ENCODE results near the gene PRKCE. TPM values are rescaled to one million over a fixed set of nuclear protein-coding genes. Genes with fewer than 3 reads are reported as not detected.

PRKCE gene
- total and polyA plus RNA-seq, 4 donors, result 2.5 to 38.6 (median 5.8) TPM

DNA sequence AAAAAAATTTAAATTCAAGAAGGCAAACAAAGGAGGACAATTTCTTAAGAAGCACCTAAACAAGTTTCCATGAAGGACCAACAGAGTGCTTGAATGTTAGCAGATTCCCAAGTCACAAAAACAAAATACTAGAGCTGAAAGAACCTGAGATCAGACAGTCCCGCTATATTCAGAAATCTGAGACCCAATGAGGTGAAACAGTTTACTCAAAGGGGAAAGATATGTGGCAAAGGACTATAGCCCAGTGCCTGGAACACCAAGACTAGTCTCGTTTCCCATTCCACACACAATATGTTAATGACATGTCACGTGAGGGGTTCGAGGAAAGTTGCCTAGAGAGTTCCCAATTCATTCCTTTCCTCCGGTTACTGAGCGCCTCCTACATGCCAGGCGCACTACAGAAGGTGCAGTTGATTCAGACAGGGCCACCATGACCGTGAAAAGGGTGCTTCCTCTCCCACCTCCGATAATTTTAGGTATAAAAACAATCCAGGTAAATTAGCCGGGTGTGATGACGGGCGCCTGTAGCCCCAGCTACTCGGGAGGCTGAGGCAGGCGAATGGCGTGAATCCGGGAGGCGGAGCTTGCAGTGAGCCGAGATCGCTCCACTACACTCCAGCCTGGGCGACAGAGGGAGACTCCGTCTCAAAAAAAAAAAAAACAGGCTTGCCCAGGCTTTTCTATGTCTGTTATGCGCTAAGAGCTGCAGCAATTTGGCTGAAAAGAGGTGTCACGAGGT is 41.0 kb upstream of the PRKCE start:
- peak overlapping the region; percentile 77 to 92 (median 80) for H3K4me3 ChIP-seq (ENCODE audit: low read depth in 1 of 3, low read length in 3 of 3)
- H3K27me3 ChIP-seq (ENCODE audit: control insufficient read depth in 4 of 4, insufficient read depth in 4 of 4, low read length in 3 of 4), result no peaks in the 10 kb centered on the region
- DNase-seq (ENCODE audit: low spot score), result peak; percentile 59
- 1% methylated on average over 23 of the region's 23 CpGs for WGBS
- H3K9ac ChIP-seq (ENCODE audit: low read depth in 1 of 2, low read length in 2 of 2), result peak overlapping the region; percentile 69 to 90
- no peaks in the 10 kb centered on the region for H3K9me3 ChIP-seq (ENCODE audit: control insufficient read depth in 4 of 4, low read length in 3 of 4)
- H3K4me1 ChIP-seq (ENCODE audit: control insufficient read depth in 4 of 4, insufficient read depth in 4 of 4, low read length in 3 of 4), result peaks cover 0 to 12% (median 8%) of the 10 kb centered on the region in 4 donors
- no peaks in the 10 kb centered on the region for H3K36me3 ChIP-seq (ENCODE audit: control insufficient read depth in 4 of 4, insufficient read depth in 3 of 4, low read depth in 1 of 4, low read length in 3 of 4)
- peak; percentile 51 for TF ChIP-seq TAF1 (conservative IDR thresholded peaks at IDR 0.05)
- TF ChIP-seq YY1 (IDR thresholded peaks at IDR 0.05), result peak; percentile 38
- TF ChIP-seq, protein P1, sequence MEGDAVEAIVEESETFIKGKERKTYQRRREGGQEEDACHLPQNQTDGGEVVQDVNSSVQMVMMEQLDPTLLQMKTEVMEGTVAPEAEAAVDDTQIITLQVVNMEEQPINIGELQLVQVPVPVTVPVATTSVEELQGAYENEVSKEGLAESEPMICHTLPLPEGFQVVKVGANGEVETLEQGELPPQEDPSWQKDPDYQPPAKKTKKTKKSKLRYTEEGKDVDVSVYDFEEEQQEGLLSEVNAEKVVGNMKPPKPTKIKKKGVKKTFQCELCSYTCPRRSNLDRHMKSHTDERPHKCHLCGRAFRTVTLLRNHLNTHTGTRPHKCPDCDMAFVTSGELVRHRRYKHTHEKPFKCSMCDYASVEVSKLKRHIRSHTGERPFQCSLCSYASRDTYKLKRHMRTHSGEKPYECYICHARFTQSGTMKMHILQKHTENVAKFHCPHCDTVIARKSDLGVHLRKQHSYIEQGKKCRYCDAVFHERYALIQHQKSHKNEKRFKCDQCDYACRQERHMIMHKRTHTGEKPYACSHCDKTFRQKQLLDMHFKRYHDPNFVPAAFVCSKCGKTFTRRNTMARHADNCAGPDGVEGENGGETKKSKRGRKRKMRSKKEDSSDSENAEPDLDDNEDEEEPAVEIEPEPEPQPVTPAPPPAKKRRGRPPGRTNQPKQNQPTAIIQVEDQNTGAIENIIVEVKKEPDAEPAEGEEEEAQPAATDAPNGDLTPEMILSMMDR (IDR thresholded peaks at IDR 0.05; ENCODE audit: low read depth, low read length, missing input control), result no peak
- peak; percentile 53 to 60 for TF ChIP-seq RAD21 (IDR thresholded peaks at IDR 0.05)
- TF ChIP-seq RXRA (IDR thresholded peaks at IDR 0.05), result peak in 1 of 2 donors; percentile 16
- TF ChIP-seq, protein P2, sequence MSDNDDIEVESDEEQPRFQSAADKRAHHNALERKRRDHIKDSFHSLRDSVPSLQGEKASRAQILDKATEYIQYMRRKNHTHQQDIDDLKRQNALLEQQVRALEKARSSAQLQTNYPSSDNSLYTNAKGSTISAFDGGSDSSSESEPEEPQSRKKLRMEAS (IDR thresholded peaks at IDR 0.05), result peak; percentile 37
- no peak for TF ChIP-seq HNF4A (conservative IDR thresholded peaks at IDR 0.05)
- TF ChIP-seq, protein P3, sequence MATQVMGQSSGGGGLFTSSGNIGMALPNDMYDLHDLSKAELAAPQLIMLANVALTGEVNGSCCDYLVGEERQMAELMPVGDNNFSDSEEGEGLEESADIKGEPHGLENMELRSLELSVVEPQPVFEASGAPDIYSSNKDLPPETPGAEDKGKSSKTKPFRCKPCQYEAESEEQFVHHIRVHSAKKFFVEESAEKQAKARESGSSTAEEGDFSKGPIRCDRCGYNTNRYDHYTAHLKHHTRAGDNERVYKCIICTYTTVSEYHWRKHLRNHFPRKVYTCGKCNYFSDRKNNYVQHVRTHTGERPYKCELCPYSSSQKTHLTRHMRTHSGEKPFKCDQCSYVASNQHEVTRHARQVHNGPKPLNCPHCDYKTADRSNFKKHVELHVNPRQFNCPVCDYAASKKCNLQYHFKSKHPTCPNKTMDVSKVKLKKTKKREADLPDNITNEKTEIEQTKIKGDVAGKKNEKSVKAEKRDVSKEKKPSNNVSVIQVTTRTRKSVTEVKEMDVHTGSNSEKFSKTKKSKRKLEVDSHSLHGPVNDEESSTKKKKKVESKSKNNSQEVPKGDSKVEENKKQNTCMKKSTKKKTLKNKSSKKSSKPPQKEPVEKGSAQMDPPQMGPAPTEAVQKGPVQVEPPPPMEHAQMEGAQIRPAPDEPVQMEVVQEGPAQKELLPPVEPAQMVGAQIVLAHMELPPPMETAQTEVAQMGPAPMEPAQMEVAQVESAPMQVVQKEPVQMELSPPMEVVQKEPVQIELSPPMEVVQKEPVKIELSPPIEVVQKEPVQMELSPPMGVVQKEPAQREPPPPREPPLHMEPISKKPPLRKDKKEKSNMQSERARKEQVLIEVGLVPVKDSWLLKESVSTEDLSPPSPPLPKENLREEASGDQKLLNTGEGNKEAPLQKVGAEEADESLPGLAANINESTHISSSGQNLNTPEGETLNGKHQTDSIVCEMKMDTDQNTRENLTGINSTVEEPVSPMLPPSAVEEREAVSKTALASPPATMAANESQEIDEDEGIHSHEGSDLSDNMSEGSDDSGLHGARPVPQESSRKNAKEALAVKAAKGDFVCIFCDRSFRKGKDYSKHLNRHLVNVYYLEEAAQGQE (IDR thresholded peaks at IDR 0.05), result peak; percentile 35
- H3K27ac ChIP-seq (ENCODE audit: low read depth in 1 of 2, low read length in 2 of 2), result peak overlapping the region; percentile 87 to 96

DNA sequence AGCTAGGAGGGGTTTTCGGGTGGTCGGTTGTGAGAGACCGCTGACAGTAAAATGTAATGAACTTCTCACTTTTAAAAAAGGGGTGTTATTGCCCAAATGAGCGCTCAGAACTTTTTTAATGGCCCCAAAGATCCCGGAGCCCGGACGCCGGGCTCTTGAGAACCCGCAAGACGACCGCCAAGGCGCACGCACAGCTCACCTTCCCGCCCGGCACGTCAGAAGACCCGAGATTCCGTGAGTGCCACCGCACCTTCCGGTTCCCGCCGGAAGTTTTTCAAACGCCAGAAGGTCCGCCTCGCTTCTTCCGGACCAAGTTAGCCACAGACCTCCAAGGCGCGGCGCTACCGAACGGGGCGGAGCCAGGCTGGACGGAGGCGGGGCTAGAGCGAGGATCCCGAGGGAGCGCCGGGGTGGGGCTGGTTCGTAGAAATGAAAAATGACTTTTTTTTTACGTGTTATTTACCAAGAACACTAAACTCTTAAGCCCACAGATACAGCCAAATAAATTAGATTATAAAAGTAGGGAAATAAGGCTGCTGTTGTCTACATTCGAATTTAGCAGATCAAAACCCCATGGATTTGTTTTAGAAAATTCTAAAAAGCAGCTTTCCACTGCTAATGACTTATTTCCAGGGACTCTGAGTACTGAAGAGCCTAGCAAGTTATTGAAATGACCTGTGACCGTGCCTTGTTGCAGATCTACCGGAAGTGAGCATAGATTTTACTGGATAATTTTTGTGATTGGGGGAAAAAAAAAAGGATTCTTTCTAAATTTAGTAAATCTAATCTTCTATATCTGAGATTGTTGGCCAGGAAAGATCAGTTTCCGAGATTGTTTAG is 40.2 kb upstream of the PRKCE start, which contains the start of gene SRBD1:
Gene SRBD1, minus strand, starts transcription at position 248 of the 840 bp plus-strand sequence. CDS start 5,826 bp downstream, outside the sequence.
- H3K9me3 ChIP-seq (ENCODE audit: control insufficient read depth in 4 of 4, low read length in 3 of 4), result no peaks in the 10 kb centered on the region
- H3K36me3 ChIP-seq (ENCODE audit: control insufficient read depth in 4 of 4, insufficient read depth in 3 of 4, low read depth in 1 of 4, low read length in 3 of 4), result no peaks in the 10 kb centered on the region
- H3K27me3 ChIP-seq (ENCODE audit: control insufficient read depth in 4 of 4, insufficient read depth in 4 of 4, low read length in 3 of 4), result no peaks in the 10 kb centered on the region
- peak within 1 kb of the TSS; percentile 69 to 90 for H3K9ac ChIP-seq (ENCODE audit: low read depth in 1 of 2, low read length in 2 of 2)
- peak; percentile 98 for DNase-seq (ENCODE audit: low spot score)
- peak within 1 kb of the TSS; percentile 87 to 96 for H3K27ac ChIP-seq (ENCODE audit: low read depth in 1 of 2, low read length in 2 of 2)
- 3% methylated on average over 44 of the region's 44 CpGs for WGBS
- H3K4me1 ChIP-seq (ENCODE audit: control insufficient read depth in 4 of 4, insufficient read depth in 4 of 4, low read length in 3 of 4), result peaks cover 0 to 12% (median 8%) of the 10 kb centered on the region in 4 donors
- peak within 1 kb of the TSS; percentile 77 to 92 (median 80) for H3K4me3 ChIP-seq (ENCODE audit: low read depth in 1 of 3, low read length in 3 of 3)
- peak; percentile 19 to 48 for TF ChIP-seq RAD21 (IDR thresholded peaks at IDR 0.05)
- no peak for TF ChIP-seq FOXA2 (IDR thresholded peaks at IDR 0.05)
- TF ChIP-seq, protein P2 (IDR thresholded peaks at IDR 0.05), result peak; percentile 70
- TF ChIP-seq HNF4G (IDR thresholded peaks at IDR 0.05), result no peak
- TF ChIP-seq TAF1 (conservative IDR thresholded peaks at IDR 0.05), result no peak
- peak; percentile 5 to 20 for TF ChIP-seq RXRA (IDR thresholded peaks at IDR 0.05)
- TF ChIP-seq, protein P4, sequence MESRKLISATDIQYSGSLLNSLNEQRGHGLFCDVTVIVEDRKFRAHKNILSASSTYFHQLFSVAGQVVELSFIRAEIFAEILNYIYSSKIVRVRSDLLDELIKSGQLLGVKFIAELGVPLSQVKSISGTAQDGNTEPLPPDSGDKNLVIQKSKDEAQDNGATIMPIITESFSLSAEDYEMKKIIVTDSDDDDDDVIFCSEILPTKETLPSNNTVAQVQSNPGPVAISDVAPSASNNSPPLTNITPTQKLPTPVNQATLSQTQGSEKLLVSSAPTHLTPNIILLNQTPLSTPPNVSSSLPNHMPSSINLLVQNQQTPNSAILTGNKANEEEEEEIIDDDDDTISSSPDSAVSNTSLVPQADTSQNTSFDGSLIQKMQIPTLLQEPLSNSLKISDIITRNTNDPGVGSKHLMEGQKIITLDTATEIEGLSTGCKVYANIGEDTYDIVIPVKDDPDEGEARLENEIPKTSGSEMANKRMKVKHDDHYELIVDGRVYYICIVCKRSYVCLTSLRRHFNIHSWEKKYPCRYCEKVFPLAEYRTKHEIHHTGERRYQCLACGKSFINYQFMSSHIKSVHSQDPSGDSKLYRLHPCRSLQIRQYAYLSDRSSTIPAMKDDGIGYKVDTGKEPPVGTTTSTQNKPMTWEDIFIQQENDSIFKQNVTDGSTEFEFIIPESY (IDR thresholded peaks at IDR 0.05), result no peak
- TF ChIP-seq JUND (IDR thresholded peaks at IDR 0.05), result no peak
- no peak for TF ChIP-seq NR2F2 (IDR thresholded peaks at IDR 0.05)
- TF ChIP-seq FOXA1 (IDR thresholded peaks at IDR 0.05), result no peak
- TF ChIP-seq, protein P1 (IDR thresholded peaks at IDR 0.05; ENCODE audit: low read depth, low read length, missing input control), result no peak
- TF ChIP-seq GABPA (IDR thresholded peaks at IDR 0.05 in 1 of 2, conservative IDR thresholded peaks at IDR 0.05 in 1 of 2), result peak; percentile 90 to 96
- TF ChIP-seq EGR1 (IDR thresholded peaks at IDR 0.05; ENCODE audit: low read depth in 2 of 2), result no peak
- no peak for TF ChIP-seq ATF3 (IDR thresholded peaks at IDR 0.05)
- TF ChIP-seq YY1 (IDR thresholded peaks at IDR 0.05), result no peak

Measured in liver (tissue), 9 donors.